H1 (cell line): ENCODE results near the gene KCTD7. TPM values are rescaled to one million over a fixed set of nuclear protein-coding genes. Genes with fewer than 3 reads are reported as not detected.

Experiments used
- ASH2L ChIP-seq: fragments of 200-600, 300-600 bp; sonication (generic); IDR thresholded peaks from one replicate; pipeline ENCODE4 v1.7.1; 2017; ENCODE audit warnings: low read length
- CHD7 ChIP-seq: fragments of 300-600 bp; sonication (generic); IDR thresholded peaks from 2 replicates; pipeline ENCODE4 v1.7.1; 2012; ENCODE audit warnings: low read length, moderate library complexity, mild to moderate bottlenecking, inconsistent platforms; ENCODE audit not compliant: insufficient replicate concordance
- KDM4A ChIP-seq: IDR thresholded peaks from one replicate; pipeline ENCODE4 v1.7.1; 2012; ENCODE audit warnings: low read depth, mild to moderate bottlenecking, moderate library complexity, low read length, inconsistent platforms; ENCODE audit not compliant: severe bottlenecking
- MAFK ChIP-seq: IDR thresholded peaks from 2 replicates; pipeline ENCODE4 v1.6.1; 2012; ENCODE audit warnings: low read depth, mild to moderate bottlenecking, improper control_type of control experiment, low read length
- MAX ChIP-seq: IDR thresholded peaks from 2 replicates; pipeline ENCODE4 v1.6.1; 2012; ENCODE audit warnings: inconsistent platforms
- RAD21 ChIP-seq, 2 experiments: IDR thresholded peaks in 1 of 2; conservative IDR thresholded peaks in 1 of 2; 2 replicates each; pipeline ENCODE4 v1.6.1; 2011; ENCODE audit warnings: low read depth in 2 of 2, low read length in 2 of 2, improper control_type of control experiment in 1 of 2, inconsistent platforms in 1 of 2, mild to moderate bottlenecking in 1 of 2, moderate library complexity in 1 of 2
- TAF7 ChIP-seq: optimal IDR thresholded peaks from 2 replicates; pipeline ENCODE3; 2011; ENCODE audit warnings: low read depth, mild to moderate bottlenecking, inconsistent platforms, low read length, moderate library complexity, borderline replicate concordance
- TBP ChIP-seq: IDR thresholded peaks from 2 replicates; pipeline ENCODE4 v1.6.1; 2011; ENCODE audit warnings: low read depth, low read length, improper control_type of control experiment
- TCF12 ChIP-seq: IDR thresholded peaks from 2 replicates; pipeline ENCODE4 v1.6.1; 2011; ENCODE audit warnings: low read depth, mild to moderate bottlenecking, low read length
- ZNF274 ChIP-seq: IDR thresholded peaks from 2 replicates; pipeline ENCODE4 v1.7.0; 2012; ENCODE audit warnings: low read length, borderline replicate concordance; ENCODE audit errors: extremely low read depth
- polyA plus RNA-seq, 7 experiments: library from polyadenylated mRNA; depleted of rRNA in 3 of 7; stranded (reverse) in 5 of 7; unstranded in 2 of 7; fragments of >200 nt in 5 of 7; fragments of 200-250 nt in 2 of 7; gene quantifications; 1 replicate in 5 of 7; 2 replicates in 1 of 7; 4 replicates in 1 of 7; pipeline versions ENCODE4 v1.2.1 to v1.2.3, GENCODE V29; 2011 to 2013; ENCODE audit warnings: missing spikeins in 2 of 7, mixed read lengths in 2 of 7
- total RNA-seq: library from RNA; stranded (reverse); fragmentation: NEBNext Ultra II Directional; extraction: Animal tissue kit (Norgen Biotek cat#: 25700); gene quantifications from 2 replicates; pipeline ENCODE4 v1.2.1, GENCODE V29; 2021

KCTD7 gene
- total and polyA plus RNA-seq, 2 of the 8 experiments (the other 6 are each of a cell fraction or from before 2014, with no cell fraction given), result 8.6 to 11.9 TPM

DNA sequence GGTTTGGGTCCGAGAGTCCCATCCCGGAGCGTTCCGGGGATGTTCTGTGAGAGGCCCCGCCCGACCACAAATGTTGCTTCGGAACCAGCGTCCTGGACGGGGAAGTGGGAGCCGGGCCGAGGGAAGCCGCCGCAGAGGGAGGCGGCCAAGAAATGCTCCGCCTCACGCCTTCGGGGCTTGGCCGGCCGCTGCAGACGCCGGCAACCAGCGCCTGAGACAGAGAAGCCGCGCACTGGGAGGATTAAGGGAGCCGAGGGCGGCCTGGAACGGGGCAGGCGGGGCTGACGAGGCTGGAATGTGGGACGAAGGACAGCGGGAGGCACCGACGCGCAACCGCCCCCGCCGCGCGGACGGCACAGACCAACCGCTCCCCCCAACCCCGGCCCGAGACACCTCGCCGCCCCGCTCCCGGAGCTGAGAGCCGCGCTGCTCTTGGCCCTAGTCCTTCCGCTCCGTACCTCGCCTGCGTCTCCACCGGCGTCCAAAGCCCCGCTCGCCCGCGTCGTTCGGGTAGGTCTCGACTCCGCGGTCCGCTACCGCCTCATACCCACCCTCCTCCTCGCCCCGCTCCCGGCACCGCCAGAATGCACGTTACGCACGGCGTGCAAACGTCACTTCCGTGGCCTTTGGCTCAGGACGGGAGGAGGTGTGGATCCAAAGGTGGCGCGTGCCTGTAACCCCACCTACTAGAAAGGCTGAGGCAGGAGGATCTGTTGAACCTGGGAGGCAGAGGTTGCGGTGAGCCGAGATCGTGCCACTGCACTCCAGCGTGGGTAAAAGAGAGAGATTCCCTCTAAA is 36.7 kb upstream of the KCTD7 start (continued):
- TF ChIP-seq MAX (peak; percentile 90), TCF12 (no peak), TAF7 (peak; percentile 11), ASH2L (peak; percentile 86), RAD21 (IDR thresholded peaks at IDR 0.05 in 1 of 2, conservative IDR thresholded peaks at IDR 0.05 in 1 of 2; ENCODE audit: low read depth in 2 of 2, low read length in 2 of 2) (no peak), CHD7 (no peak), TBP (peak; percentile 53), MAFK (no peak), ZNF274 (no peak), KDM4A (peak; percentile 31)
